GM19395 (cell line): Measurements from ENCODE around the gene EPN1.

ENCODE experiments used
- ATAC-seq: cut with Tn5 transposase; IDR thresholded peaks from one replicate; pipeline ENCODE4 v1.9.1; 2021; ENCODE audit warnings: mild to moderate bottlenecking, moderate library complexity; ENCODE audit not compliant: unreplicated experiment

The EPN1 gene

DNA sequence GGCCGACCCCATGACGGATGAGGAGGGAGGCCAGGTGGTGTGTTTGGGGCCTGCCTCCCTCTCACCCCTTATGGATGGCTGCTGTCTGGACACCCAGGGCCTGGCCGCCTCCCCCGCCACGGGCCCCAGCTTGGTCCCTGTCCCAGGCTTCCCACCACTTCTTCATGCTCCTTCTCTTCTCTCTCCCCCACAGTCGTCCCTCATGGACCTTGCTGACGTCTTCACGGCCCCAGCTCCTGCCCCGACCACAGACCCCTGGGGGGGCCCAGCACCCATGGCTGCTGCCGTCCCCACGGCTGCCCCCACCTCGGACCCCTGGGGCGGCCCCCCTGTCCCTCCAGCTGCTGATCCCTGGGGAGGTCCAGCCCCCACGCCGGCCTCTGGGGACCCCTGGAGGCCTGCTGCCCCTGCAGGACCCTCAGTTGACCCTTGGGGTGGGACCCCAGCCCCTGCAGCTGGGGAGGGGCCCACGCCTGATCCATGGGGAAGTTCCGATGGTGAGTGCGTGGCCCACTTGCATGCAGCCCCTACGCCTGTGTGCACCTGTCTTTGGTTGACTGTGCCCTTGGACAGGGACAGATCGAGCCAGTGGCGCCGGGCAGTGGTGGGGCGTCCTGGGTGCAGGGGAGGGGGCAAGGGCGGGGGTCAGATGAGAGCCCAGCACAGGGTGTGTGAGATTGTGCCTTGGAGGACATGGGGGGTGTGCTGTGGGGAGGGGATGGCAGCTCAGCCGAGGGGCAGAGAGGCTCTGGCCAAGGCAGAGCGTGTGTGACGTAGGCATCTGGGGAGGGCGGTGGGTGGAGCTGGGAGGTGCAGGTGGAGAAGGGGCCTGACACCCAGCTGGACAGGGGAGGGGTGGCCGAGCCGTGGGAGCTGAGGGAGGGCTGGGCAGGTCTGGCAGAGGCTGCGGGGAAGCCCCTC is 16.8 kb downstream of the EPN1 start:
- ATAC-seq: no peak

DNA sequence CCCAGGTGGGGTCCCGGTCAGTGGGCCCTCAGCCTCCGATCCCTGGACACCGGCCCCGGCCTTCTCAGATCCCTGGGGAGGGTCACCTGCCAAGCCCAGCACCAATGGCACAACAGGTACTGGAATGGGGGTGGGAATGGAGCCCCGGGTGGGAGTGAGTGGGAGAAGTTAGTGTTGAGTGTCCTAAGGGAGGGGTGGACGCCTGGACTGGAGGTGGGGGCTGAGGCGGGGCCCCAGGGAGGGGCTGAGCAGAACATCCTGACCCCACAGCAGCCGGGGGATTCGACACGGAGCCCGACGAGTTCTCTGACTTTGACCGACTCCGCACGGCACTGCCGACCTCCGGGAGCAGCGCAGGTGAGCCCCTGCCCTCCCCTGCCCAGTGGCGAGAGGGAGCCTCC is 17.7 kb downstream of the EPN1 start:
- no peak for ATAC-seq

DNA sequence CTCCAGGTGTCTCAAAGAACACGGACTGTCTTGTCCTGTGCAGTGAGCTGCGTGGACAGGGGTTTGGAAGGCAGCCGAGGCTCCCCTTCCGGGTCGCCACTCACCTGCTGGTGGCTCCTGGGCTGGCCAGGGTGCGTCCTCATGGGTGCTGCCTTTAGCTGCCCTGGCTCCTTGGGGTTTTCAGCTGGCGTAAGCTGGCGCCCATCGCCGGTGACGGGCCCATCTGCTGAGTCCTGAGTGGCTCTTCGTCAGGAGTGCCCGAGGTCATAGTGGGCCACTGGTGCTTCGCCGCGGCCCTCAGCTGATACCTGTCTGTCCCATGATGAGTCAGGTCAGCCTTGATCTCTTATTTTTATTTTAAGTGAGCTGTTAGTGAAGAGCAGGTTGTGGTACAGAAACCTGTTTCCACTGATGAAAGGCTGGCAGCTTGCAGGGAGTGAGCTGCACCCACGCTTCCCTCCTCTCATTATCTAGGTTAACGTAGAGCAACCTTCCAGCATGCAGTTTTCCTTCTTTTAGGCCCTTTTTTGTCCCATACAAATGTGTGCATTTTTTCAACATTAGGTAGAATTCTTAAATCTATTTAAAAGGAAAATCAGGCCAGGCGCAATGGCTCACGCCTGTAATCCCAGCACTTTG is 18.4 kb downstream of the EPN1 start:
- ATAC-seq: no peak

DNA sequence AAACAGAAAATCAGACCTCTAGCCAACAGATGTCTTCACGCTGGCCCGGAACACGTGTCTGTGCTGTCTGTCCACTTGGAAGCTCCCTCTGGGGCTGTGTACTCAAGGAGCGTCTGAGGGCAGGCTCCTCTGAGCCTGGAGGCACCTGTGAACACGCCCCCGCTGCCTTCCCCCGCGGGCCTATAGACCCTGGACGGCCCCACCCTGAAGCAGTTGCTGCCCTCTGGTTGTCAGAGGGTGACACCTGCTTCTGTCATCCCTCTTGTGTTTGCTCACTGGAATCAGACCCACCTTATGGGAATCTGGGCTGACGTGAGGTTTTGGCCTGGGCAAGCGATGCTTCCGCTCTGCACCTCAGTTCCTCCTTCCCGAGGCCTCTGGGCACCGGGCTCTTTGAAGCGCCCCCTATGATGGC is 19.2 kb downstream of the EPN1 start:
- ATAC-seq: no peak

DNA sequence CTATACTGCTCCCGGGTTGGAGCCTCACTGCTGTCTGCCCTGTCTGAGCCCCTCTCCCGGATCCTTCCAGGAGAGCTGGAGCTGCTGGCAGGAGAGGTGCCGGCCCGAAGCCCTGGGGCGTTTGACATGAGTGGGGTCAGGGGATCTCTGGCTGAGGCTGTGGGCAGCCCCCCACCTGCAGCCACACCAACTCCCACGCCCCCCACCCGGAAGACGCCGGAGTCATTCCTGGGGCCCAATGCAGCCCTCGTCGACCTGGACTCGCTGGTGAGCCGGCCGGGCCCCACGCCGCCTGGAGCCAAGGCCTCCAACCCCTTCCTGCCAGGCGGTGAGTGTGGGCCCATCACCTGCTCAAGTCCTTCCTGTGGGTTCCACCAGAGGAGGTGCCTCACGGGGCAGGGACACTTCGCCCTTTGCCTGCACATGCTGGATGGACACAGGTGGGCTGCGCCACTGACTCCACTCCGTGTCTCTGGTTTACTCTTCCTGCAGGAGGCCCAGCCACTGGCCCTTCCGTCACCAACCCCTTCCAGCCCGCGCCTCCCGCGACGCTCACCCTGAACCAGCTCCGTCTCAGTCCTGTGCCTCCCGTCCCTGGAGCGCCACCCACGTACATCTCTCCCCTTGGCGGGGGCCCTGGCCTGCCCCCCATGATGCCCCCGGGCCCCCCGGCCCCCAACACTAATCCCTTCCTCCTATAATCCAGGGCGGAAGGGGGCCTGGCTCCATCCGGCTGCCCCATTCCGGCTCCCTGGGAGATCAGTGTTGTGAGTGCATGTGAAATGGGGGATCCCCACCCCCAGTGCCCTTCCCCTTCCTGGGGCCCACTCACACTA is 19.8 kb downstream of the EPN1 start:
- no peak for ATAC-seq

DNA sequence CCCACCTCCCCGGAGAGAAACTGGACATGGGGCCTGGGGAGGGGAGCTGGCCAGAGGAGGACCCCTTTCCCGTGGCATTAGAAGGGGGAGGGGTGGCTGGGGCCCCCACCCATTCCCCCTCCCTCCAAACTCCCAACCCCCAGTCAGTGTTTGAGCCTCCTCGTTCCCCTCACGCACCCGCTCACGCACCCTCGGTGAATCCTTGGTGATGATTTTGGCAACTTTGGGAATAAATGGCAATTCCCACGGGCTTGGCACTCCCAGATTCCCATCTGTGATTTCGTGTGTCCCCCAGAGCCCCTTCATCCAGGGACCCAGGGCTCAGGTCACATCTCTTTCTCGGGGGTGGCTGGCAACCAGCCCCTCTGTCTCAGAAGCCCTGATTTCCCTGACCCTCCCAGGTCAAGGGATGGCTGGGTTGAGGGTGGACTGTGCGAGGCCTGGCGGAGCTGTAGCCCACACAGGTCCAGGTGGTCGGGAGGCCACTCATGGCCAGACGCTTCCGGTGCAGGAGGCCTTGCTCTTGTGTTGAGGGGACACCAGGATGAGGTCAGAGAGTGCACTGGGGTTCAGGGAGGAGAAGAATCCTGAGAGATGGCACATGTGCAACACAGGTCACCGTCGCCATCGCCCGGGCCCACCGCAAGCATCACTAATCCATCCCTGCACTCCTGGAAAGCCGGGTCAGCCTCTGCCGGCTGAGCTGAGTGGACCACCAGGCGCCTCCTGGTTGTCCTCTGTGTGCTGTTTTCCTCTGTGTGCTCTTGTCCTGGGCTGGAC is 20.7 kb downstream of the EPN1 start:
- ATAC-seq: no peak

DNA sequence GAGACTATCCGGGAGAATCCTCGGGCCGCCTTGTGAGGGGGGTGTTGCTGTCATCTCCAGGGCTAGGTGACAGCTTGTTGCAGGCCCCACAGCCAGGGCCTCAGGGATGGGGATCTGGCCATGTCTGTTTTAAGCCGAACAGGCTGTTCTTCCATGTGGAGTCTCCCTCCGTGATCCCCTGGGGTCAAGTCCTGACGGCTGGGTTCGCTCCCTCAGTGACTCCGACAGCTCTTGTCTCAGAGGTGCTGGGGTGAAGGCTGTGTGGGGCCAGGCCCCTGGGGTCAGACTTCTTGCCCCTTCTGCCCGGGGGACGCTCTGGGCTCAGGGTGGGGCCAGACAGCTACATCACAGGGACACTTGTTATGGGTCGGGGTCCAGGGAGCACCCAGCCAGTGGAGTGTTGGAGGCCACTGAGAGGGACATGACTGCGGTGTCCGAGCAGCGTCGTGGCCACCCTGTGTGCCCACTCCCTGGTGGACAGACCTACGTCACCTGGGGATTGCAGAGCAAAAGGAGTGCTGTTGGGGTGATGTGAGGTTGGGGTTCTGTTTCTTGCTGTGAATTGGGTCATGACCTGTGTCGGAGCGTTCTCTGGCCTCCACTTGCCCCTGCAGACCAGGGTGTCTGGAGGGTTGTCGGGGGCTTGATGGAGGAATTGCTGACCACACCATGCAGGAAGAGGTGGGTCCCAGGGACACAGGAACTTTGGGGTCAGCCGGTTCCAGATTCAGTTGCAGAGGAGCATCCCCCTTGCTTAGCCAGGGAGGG is 21.5 kb downstream of the EPN1 start:
- no peak for ATAC-seq

DNA sequence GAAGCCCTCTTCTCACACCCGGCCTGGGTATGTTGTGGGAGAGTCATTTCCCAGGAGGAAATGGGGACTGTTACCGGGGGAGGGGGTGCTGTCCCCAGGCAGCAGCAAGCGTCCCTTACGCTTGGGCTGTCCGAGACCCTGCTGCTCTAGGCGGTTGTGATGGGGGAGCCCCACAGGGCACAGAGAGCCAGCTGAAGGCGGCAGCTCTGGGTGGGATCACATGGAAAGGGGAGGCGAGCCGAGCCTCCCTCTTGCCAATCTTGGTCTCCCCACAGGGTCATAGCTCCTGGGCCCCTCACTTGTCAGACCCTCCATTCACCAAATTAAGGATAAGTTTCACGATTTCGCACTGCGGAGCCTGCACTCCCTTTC is 22.0 kb downstream of the EPN1 start:
- ATAC-seq: no peak

DNA sequence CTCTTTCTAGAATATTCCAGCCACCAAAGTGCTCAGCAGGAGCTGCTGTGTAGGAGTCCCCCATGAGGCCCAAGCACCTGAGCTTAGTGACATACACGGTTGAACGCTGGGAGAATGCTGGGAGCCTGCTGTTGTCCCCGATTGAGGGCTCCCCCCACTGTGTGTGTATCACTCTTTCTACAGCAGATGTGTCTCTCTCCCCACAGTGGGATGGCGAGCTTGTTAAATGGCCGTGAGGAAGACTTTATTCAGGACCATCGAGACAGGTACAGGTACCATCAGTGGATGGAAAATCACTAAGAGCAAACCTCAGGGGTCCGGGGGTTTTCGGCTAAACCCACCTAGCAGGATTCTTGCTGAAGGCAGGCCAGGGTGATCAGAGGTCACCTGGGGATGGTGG is 22.7 kb downstream of the EPN1 start:
- no peak for ATAC-seq

DNA sequence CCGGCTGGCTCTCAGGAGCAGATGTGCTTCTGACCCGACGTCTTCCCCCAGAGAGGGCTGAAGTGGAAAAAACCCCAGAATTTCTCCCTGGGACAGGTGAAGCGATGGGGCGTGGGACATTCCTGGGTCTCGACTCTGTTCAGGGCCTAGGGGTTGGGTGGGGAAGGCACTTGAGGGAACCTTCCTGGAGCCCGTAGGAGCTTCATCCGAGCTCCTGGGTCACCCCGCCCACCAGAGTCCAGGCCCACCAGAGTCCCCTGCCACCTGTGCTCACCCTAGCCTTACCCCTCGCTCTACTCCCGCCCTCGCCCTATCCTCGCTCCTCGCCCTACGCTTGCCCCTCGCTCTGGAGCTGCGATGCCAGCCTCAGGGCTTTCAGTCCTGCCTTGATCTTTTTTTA is 23.2 kb downstream of the EPN1 start:
- ATAC-seq: no peak

DNA sequence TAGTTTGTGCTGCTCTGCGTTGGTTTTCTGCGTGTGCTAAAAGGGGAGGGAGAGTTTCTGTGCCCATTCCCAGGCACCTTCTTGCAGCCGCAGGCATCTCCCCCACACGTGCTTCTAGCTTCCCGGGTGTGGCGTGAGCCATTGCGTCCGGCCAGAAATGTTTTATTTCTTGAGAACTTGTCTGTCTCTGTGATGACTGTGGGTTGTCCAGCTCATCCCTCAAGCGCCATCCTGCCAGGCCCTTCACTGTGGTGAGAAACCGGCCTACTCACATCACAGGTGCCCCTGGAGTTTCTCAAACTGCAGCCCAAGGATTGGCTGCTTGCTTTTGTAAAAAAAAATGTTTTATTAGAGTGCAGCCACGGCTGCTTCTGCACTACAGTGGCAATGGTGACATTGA is 24.2 kb downstream of the EPN1 start:
- ATAC-seq: no peak

DNA sequence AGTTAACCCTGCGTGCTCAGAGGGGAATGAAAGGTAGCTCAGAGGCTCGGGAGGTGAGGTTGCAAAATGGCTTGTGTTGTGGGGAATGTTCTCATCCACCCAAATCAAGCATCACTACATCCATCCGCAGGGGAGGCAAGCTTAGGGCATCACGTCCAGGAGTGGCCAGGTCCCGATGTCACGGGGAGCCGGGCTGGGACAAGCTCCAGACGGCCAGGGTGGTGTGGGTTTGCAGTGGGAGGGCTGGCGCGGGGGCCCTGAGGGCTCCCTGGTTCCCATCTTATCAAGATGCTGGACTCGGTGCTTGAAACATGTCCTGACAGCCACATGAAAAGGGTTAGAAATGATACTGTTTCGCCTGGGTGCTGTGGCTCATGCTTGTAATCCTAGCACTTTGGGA is 25.8 kb downstream of the EPN1 start:
- ATAC-seq: no peak

DNA sequence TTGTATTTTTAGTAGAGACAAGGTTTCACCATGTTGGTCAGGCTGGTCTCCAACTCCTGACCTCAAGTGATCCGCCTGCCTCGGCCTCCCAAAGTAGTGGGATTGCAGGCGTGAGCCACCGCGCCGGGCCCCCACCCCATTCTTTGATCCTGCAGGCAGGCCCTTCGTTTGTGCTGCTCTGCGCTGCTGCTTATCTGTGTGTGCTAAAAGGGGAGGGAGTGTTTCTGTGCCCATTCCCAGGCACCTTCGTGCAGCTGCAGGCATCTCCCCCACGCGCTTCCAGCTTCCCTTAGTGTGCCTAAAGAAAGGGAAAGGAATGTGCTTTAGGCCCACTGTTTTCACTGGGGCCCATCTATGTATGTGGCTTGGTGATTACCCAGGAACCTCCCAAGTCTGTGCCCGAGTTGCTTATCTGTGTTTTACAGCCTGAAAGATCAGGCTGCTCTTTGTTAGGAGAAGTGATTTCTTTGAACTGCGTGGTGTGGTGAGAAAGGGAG is 27.2 kb downstream of the EPN1 start:
- no peak for ATAC-seq

DNA sequence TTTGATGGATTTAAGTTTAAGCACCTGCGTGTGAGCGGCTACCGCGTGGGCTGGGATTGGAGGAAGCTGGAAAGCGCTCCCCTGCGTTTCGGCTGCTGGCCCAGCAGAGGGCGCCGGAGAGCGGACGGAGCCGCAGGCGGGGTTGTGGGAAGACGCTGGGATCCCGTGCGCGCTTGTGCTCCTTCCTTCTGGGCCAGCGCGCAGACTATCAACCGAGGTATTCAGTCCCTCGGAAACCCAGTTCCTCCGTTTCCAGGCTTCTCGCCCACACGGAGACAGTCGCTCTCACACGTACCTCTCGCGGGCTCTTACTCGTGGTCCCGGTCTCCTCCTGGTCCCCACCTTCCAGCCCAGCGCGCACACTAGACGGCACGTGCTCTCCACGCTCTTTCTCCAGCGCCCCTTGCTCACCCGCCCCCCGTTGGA is 28.8 kb downstream of the EPN1 start:
- no peak for ATAC-seq

DNA sequence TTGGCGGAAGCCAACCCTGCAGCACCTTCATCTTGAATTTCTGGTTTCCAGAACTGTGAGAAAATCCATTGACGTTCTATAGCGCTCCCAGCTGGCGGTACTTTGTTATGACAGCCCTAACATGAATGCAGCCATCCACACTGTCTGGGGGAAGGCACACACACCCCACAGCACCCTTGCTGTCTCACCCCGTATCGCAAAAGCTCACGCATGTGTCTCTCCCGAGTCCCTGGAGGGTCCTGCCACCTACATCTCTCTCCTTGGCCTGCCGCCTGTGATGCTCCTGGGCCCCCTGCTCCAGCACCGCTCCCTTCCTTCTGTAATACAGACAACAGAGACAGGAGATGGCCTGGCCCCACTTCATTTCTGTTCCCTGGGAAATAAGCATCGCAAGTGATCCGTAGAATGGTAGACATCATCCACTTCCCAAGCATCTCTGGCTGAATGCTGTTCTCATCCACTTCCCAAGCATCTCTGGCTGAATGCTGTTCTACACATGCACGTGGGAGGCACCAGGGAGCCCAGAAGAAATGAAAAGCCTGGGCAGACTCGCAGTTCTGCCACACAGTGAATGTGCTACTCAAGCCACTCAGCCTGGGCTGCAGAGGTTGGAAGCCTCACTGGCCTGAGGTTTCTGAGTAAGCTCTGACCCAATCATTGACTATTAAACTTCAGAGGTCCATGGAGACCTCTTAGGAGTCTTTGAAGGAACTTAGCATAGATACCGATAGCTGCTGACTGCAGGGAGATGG is 29.6 kb downstream of the EPN1 start:
- no peak for ATAC-seq

DNA sequence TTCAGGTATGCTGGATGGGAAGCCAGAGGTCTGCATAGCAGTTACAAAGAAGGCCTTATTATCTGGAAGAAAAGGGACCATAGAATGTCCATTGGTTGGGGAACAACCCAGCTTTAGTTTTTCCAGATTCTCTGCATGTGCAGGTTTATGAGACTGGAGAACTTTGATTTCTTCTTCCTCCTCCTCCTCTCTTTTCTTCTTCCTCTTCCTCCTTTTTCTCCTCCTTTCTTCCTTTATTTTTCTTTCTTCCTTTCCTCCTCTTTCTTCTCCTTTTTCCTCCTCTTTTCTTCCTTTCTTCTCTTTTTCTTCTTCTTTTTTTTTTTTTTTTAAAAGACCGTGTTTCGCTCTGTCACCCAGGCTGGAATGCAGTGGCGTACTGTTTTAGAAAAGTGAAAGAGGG is 30.9 kb downstream of the EPN1 start:
- no peak for ATAC-seq

DNA sequence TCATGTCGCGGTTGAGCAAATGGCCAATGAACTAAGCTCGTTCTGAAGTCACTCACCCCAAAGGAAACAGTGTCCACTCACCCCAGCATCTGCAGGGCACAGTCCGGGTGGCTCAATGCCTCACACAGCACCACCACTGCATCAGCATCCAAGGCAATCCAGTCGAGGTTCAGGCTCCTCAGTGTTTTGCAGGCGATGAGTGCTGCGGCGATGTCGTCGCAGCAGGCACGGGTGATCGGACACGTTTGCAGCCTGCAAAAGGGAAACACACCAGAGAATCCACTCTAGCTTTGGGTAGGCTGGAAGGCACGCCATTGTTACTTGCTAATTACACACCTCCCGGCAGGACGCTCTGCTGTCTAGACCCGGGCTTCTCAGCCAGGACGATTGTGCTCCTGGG is 36.7 kb downstream of the EPN1 start:
- no peak for ATAC-seq

DNA sequence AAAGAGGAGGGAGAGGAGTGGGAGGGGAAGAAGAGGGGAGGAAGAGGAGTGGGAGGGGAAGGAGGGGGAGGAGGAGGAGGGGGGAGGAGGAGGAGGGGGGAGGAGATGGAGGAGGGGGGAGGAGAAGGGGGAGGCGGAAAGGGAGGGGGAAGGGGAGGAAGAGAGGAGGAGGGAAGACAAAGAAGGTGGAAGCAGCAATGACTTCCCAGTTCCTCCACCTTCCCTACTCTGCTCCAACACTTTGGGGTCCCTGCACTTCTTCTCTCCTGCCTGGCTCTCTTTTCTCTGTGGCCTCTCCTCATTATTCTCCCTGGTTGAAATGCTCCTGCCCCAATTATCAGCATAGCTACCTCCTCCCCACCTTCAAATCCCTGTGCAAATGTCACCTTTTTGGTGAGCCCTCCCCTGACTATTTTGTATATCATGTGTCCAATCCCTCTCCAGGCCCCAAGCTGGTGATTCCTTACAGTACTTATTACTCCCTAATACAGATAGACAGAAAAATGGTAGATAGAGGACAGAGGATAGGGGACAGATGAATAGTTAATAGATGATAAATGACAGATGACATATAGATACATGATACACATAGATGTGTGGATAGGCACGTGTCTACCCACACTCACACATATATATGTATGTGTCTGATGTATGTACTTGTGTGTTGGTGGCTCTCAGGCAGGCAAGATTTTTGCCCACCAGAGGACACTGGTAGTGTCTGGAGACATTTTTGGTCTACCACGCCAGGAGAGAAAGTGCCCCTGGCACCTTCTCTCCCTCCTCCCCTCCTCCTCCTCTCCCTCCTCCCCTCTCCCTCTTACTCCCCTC is 38.0 kb downstream of the EPN1 start:
- ATAC-seq: no peak
